ENCODE measurements around the gene ABI3. TPM values are rescaled to one million over a fixed set of nuclear protein-coding genes. Genes with fewer than 3 reads are reported as not detected.
"Not testable (repeated sequence)": the region's sequence is repeated elsewhere in the genome, so short reads cannot be mapped to it uniquely, and the experiment has no call there.

ABI3 gene
- polyA plus RNA-seq, 1 donor = 3.4 TPM

- no peak for DNase-seq (ENCODE audit: low read depth)
These were observed 41.7 kb downstream of the ABI3 start for GRCh38 chr17:49252148-49252695.

- DNase-seq (ENCODE audit: low read depth) = no peak
These were observed 43.6 kb downstream of the ABI3 start for GRCh38 chr17:49254066-49254465.

- DNase-seq (ENCODE audit: low read depth) = no peak
These were observed 44.6 kb downstream of the ABI3 start for GRCh38 chr17:49255125-49255524.

GRCh38 chr17:49258394-49258793 lies 47.9 kb downstream of the ABI3 start:
- DNase-seq (ENCODE audit: low read depth) = no peak

- DNase-seq (ENCODE audit: low read depth) = no peak
These were observed 49.1 kb downstream of the ABI3 start for GRCh38 chr17:49259663-49260010.

- DNase-seq (ENCODE audit: low read depth) = no peak
These were observed 49.7 kb downstream of the ABI3 start for GRCh38 chr17:49260011-49260816.

- no peak for DNase-seq (ENCODE audit: low read depth)
These were observed 50.3 kb downstream of the ABI3 start for GRCh38 chr17:49260817-49261291.

- DNase-seq (ENCODE audit: low read depth) = not testable (repeated sequence)
These were observed 51.0 kb downstream of the ABI3 start for GRCh38 chr17:49261540-49261939.

- DNase-seq (ENCODE audit: low read depth) = no peak
These were observed 55.7 kb downstream of the ABI3 start for GRCh38 chr17:49266233-49266632.

GRCh38 chr17:49267912-49268311 lies 57.4 kb downstream of the ABI3 start:
- no peak for DNase-seq (ENCODE audit: low read depth)

- no peak for DNase-seq (ENCODE audit: low read depth)
These were observed 58.8 kb downstream of the ABI3 start for GRCh38 chr17:49269356-49269755.

Other genes with a start within 250 kb of the ABI3 start
- not detected for gene GIP, start 242.1 kb upstream of the ABI3 start, polyA plus RNA-seq (ENCODE audit: insufficient read length)
- 10.5 TPM for gene IGF2BP1, start 213.3 kb upstream of the ABI3 start, polyA plus RNA-seq (ENCODE audit: insufficient read length)
- gene B4GALNT2, start 77.9 kb upstream of the ABI3 start, polyA plus RNA-seq (ENCODE audit: insufficient read length) = 0.16 TPM
- 1.2 TPM for gene GNGT2, start 133 bp upstream of the ABI3 start, polyA plus RNA-seq (ENCODE audit: insufficient read length)
- gene PHOSPHO1, start 20.1 kb downstream of the ABI3 start, polyA plus RNA-seq (ENCODE audit: insufficient read length) = 18.9 TPM
- 15.1 TPM for gene ZNF652, start 151.5 kb downstream of the ABI3 start, polyA plus RNA-seq (ENCODE audit: insufficient read length)
- gene PHB1, start 204.2 kb downstream of the ABI3 start, polyA plus RNA-seq (ENCODE audit: insufficient read length) = 133 TPM